DMS153 treated with DMSO at 0.1 percent for 48 hours (cell line): Measurements from ENCODE around the gene CHCHD3.

Experiments
- DNase-seq: peaks from one replicate; lab custom pipeline; 2025; ENCODE audit not compliant: unreplicated experiment; lab: John Stamatoyannopoulos, UW

Gene CHCHD3

GRCh38 chr7:132782777-132783640 is 298.9 kb downstream of the CHCHD3 start:
- DNase-seq: no peak

GRCh38 chr7:132780822-132781221 is 301.1 kb downstream of the CHCHD3 start:
- DNase-seq: no peak

- no peak for DNase-seq
These were observed 302.7 kb downstream of the CHCHD3 start for GRCh38 chr7:132779164-132779563.

- DNase-seq: no peak
These were observed 303.1 kb downstream of the CHCHD3 start for GRCh38 chr7:132778761-132779160.

- DNase-seq: no peak
These were observed 303.9 kb downstream of the CHCHD3 start for GRCh38 chr7:132777956-132778355.

- DNase-seq: no peak
These were observed 304.5 kb downstream of the CHCHD3 start for GRCh38 chr7:132777414-132777813.

- no peak for DNase-seq
These were observed 305.8 kb downstream of the CHCHD3 start for GRCh38 chr7:132776048-132776620.

- no peak for DNase-seq
These were observed 308.3 kb downstream of the CHCHD3 start for GRCh38 chr7:132773527-132773956.

GRCh38 chr7:132771301-132771730 is 310.6 kb downstream of the CHCHD3 start:
- no peak for DNase-seq

- DNase-seq: no peak
These were observed 311.8 kb downstream of the CHCHD3 start for GRCh38 chr7:132770055-132770454.

- no peak for DNase-seq
These were observed 312.6 kb downstream of the CHCHD3 start for GRCh38 chr7:132769280-132769679.

- no peak for DNase-seq
These were observed 313.8 kb downstream of the CHCHD3 start for GRCh38 chr7:132768099-132768498.

GRCh38 chr7:132767378-132767777 is 314.5 kb downstream of the CHCHD3 start:
- DNase-seq: no peak

GRCh38 chr7:132766660-132767059 is 315.2 kb downstream of the CHCHD3 start:
- no peak for DNase-seq

GRCh38 chr7:132765861-132766260 is 316.0 kb downstream of the CHCHD3 start:
- DNase-seq: no peak

GRCh38 chr7:132764762-132765161 is 317.1 kb downstream of the CHCHD3 start:
- no peak for DNase-seq

GRCh38 chr7:132760866-132761265 is 321.0 kb downstream of the CHCHD3 start:
- no peak for DNase-seq

GRCh38 chr7:132760244-132760623 is 321.7 kb downstream of the CHCHD3 start:
- DNase-seq: no peak

- no peak for DNase-seq
These were observed 322.2 kb downstream of the CHCHD3 start for GRCh38 chr7:132759482-132760243.

GRCh38 chr7:132758986-132759385 is 322.9 kb downstream of the CHCHD3 start:
- no peak for DNase-seq

GRCh38 chr7:132757783-132758182 is 324.1 kb downstream of the CHCHD3 start:
- DNase-seq: no peak

GRCh38 chr7:132756484-132756990 is 325.4 kb downstream of the CHCHD3 start:
- no peak for DNase-seq
